ENCODE measurements around the gene SPATA12.

Gene SPATA12

DNA sequence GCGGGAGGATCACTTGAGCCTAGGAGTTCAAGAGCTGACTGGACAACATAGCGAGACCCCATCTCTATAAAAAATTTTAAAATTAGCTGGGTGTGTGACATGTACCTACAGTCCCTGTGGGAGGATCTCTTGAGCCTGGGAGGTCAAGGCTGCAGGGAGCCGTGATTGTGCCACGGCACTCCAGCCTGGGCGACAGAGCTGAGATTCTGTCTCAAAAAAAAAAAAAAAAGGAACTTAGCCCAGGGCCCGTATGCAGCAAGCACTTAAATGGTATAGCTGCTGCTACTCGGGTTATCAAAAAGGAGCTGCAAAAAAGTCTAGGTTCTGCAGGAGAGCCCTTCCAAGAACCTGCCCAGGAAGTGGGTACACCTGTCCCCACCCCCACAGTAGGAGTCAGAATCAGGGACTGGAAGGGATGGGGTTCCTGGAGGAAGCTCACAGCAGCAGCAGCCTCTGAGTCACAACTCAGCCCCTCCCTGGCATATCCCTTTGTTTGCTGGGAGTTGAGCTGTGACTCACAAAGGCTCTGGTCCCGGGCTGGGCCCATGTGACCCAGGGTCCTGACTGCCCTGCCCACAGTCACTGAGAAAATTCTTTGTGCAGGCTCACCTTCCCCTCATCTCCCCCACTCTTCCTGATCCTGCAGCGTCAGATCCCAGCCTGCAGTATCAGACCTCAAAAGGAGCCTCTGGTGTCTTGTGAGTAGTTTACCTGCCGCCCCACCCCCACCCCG, at the start of gene SPATA12:
Gene SPATA12, plus strand, starts transcription at position 576 of the 733 bp plus-strand sequence. CDS start 13,031 bp downstream, outside the sequence.
- DNase-seq: peak; percentile 17

DNA sequence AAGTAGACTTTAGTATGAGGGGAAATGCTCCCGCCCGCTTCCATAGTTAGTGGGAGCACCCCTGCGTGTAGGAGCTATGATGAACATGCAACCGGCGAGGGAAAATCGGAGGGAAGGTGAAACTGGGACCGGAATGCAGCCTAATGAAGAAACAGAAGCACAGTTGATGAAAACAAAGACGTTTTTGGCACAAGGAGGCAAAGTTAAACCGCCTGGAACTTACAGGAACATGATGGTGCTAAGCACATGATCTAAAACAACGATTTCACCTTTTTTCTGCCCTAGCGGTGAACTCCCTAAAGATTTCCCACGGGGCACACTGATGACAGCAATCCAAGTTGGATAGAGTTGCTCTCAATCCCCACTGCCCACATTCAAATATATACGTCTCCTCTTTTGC, 49.4 kb upstream of the SPATA12 start:
- no peak for DNase-seq

DNA sequence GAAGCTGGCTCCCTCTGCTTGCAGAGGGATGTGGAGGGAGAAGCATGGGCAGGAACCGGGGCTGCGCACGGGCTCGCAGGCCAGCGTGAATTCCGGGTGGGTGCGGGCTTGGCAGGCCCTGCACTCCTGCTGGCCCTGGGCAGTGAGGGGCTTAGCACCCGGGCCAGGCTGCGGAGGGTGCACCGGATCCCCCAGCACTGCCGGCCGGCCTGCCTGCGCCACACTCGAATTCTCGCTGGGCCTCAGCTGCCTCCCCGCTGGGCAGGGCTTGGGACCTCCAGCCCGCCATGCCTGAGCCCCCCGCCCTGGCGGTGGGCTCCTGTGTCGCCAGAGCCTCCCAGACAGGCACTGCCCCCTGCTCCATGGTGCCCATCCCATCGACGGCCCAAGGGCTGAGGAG, 47.6 kb upstream of the SPATA12 start:
- no peak for DNase-seq

- no peak for DNase-seq
Measured at GRCh38 chr3:57015350-57015729, 45.1 kb upstream of the SPATA12 start.

- no peak for DNase-seq
Measured at GRCh38 chr3:57015912-57016311, 44.6 kb upstream of the SPATA12 start.

DNA sequence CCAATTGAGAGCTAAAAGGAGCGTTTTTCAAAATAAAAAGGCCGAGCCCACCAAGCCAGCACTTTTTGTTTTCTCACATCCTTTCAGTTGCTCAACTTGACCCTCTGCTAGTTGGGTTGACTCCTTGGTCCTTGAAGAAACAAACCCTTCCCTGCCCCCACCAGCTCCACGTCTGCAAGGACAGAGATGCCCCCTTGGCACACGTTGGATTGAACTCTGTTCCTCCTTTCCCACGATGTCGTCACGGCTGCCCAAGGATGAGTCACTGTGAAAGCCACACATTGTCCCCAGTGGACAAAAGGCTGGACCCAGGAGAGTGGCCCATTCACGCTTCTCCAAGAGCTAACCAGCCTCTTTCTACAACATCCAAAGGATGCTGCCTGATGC, 43.0 kb upstream of the SPATA12 start:
- no peak for DNase-seq

DNA sequence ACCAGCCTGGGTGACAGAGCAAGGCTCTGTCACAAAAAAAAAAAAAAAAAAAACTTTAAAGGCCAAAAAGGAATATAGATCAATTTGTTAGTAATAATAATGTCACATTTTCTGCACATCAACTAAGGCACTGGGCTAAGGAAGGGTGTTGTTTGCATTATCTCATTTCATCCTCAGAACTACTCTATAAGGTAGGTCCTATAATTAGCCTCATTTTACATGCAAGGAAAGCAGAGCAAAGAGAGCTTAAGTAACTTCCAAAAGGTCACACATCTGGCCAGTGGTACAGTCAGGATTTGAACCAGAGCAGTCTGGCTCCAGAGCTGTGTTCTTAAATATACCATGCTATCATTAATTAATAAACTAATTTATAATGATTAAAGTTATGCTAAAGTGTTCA, 42.2 kb upstream of the SPATA12 start:
- DNase-seq: no peak

DNA sequence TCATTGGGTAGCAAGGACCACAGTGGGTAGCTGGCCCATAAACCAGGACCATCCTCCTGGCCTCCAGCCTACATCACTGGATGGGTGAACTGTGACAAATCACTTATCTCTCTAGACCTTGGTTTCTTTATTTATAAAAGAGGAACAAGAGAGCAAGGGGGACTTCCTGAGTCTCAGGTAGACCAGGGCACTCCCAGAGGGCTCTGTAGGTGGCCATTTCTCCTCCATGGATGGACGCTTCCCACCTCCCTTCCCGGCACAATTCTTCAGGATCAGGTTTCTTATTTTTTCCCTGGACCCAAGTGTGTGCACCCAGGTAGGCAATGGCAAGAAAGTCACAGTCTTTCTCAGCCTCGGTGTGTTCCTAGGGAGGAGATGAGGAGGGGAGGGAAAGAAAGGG, 41.4 kb upstream of the SPATA12 start:
- no peak for DNase-seq

DNA sequence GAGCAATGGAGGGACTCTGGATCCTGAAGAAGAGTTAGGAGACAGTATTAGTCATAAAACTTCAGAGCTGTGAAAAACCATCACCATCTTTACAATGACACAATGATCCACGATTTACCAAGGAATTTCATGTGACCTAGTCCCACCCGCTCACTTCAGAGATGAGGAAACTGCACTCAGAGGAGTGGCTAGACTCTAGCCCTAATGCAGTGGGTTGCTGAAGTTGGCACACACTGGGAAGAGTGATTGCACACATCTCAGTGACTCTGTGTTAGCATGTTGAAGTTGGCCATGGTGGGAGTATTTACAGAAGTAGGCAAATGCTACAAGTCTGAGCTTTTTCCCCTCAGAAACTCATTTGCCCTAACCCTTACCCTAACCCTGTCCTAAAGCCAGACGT, 35.2 kb upstream of the SPATA12 start:
- no peak for DNase-seq

DNA sequence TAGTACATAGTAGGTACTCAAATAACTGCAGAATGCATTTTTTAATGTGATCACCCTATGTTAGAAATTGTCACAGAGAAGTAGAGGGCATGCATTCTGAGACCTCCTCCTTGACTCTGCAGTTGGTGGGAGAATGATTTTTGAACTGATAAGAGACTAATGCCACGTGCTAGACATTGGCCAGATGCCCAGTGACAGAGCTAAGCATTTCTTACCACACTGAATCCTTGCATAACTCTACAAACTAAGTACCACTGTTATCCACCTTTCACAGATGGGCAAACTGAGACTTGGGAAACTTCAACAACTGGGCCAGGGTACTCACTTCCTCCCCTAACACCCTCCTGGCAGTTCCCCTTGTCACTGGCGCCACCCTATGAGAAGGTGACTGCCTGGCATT, 33.5 kb upstream of the SPATA12 start:
- DNase-seq: no peak

DNA sequence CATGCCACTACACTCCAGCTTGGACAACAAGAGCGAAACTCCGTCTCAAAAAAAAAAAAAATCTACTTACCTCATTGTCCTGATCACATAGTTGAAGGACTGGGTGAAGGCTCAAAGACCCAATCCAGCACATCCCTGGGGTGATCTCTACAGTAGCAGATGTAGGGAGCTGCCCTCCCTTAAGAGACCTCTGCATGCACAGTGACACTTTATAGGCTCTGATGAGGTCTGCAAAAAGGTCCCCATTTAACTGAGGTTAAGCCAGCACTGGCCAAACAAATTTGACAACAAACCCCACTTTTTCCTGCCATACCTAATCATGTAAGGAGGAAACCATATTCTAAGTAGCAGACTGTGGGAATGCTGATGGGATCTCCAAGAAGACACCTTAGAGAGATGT, 31.1 kb upstream of the SPATA12 start:
- no peak for DNase-seq

DNA sequence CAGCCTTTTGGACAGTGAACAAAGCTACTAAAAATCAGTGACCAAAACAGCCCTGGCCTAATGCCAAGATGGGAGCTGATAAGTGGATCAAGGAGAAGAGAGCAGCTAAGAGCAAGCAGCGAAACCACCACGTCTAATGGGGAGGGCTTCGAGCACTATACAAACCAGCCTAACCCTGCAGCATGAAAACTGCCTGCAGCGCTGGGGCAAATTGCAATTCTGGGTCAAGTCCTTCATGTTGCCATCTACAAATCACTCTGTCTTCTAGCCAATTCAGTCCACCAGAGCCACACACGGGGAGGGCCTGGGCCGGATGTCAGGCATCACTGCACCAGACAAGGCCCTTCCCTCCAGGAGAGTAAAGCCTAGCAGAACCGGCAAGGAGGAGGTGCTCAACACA, 30.5 kb upstream of the SPATA12 start:
- DNase-seq: no peak

DNA sequence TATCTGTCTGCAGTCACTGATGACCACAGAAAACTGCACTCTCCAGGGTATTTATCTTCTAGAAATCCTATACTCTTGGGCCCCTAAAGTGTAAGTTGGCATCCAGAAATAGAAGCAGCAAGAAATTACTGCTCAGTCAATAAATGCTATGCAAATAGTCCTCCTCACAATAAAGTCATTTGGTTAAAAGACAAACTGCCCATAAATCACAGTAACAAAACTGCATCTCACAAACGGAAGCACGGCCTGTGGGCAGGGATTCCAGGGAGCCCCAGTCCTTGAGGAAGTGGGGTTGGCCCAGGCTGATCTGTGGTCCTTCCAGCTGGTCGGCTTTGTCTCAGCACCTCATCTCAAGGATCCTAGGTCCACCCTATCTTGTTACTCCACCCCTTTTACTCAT, 29.7 kb upstream of the SPATA12 start:
- no peak for DNase-seq

GRCh38 chr3:57031631-57032541, 28.6 kb upstream of the SPATA12 start:
- no peak for DNase-seq

GRCh38 chr3:57036952-57037351, 23.5 kb upstream of the SPATA12 start:
- no peak for DNase-seq

GRCh38 chr3:57038466-57039164, 21.8 kb upstream of the SPATA12 start:
- DNase-seq: no peak

- no peak for DNase-seq
Measured at GRCh38 chr3:57041674-57042073, 18.8 kb upstream of the SPATA12 start.

- DNase-seq: no peak
Measured at GRCh38 chr3:57043518-57043917, 16.9 kb upstream of the SPATA12 start.

- no peak for DNase-seq
Measured at GRCh38 chr3:57046101-57046765, 14.2 kb upstream of the SPATA12 start.

- no peak for DNase-seq
Measured at GRCh38 chr3:57048052-57048671, 12.3 kb upstream of the SPATA12 start.

GRCh38 chr3:57048728-57049127, 11.7 kb upstream of the SPATA12 start:
- DNase-seq: no peak

DNA sequence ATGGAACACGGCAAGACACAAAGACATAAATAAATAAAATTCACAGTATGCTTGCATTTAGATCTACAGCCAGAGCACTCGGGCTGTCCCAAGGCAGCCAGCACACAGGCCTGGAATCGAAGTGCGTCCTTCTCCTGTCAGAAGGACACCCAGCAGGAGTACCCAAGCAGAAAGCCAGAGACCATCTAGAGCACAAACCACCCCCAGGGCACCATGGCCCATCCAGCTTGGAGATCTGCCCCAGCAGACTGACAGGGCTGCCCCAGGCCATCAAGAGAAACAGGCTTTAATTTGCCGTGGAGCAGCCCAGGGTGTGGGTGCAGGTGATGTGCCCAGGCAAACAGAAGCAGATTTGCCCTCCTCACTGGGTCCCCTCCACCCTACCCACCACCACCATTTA, 7.8 kb upstream of the SPATA12 start:
- no peak for DNase-seq

GRCh38 chr3:57053122-57053521, 7.3 kb upstream of the SPATA12 start:
- no peak for DNase-seq
